ENCODE results near the gene CCDC175.

CCDC175 gene

DNA sequence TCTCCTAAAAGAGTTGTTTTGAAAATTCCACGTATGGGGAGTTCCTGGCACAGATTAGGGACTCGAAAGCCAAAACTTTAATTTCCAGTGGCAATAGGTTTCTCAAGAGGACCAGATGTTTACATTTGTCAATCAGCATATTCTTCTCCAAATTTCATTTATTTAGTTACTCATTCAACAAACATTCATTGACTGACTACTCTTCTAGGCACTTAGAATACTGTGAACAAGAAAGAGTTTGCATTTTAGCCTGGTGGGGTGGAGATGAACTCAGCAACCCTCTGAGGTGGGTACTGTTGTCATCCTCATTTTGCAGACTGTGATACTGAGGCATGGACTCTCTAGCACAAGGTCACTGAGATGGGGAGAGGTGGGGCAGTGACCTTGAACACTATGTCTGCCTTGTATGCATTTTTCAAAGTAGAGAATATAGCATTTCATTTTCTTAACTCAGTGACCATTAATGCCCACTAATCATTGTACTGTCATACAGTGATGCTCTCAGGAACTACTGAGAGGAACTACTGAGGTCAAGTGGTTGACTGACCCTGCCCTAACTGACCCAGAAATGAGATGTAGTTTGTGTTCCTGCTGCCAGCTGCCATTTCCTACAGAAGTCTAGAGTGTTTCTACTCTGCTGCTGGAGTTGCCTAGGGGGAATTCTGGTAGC lies 94.6 kb downstream of the CCDC175 start:
- H2BK15ac ChIP-seq (ENCODE audit: low read depth, poor library complexity, severe bottlenecking) = no peak overlapping the region
- no peak overlapping the region for H4K8ac ChIP-seq (ENCODE audit: low read length)
- H3K18ac ChIP-seq (ENCODE audit: low read depth in 1 of 2, low read length in 2 of 2) = no peak overlapping the region
- H3K79me1 ChIP-seq (replicated peaks; ENCODE audit: low read length, poor library complexity, severe bottlenecking) = peaks cover 3% of the 10 kb centered on the region
- H3K36me3 ChIP-seq (ENCODE audit: control insufficient read depth in 1 of 2, insufficient read depth in 2 of 2, low read depth in 1 of 2, low read length in 2 of 2) = peaks cover 3 to 32% of the 10 kb centered on the region in 2 experiments
- peak overlapping the region; percentile 54 for H3K4me2 ChIP-seq (ENCODE audit: low read length, poor library complexity, severe bottlenecking)
- peak; percentile 50 for DNase-seq
- H3K9ac ChIP-seq (ENCODE audit: low read length) = peak overlapping the region; percentile 97
- H3K27me3 ChIP-seq (ENCODE audit: control insufficient read depth in 1 of 2, insufficient read depth in 1 of 2, low read length in 2 of 2) = no peaks in the 10 kb centered on the region
- no peak overlapping the region for H3K4ac ChIP-seq (ENCODE audit: low read depth in 1 of 2, low read length in 2 of 2)
- H3K4me1 ChIP-seq (ENCODE audit: control insufficient read depth, insufficient read depth, low read depth, low read length) = peaks cover 6% of the 10 kb centered on the region
- H4K91ac ChIP-seq (ENCODE audit: low read length) = no peak overlapping the region
- no peaks in the 10 kb centered on the region for H3K9me3 ChIP-seq (ENCODE audit: control insufficient read depth, low read length)
- peak overlapping the region in 1 of 2 experiments; percentile 93 for H3K4me3 ChIP-seq (ENCODE audit: insufficient read depth in 1 of 2, low read depth in 1 of 2, low read length in 2 of 2)
- WGBS = 26% methylated on average over 2 of the region's 2 CpGs
- H3K27ac ChIP-seq (ENCODE audit: low read length, poor library complexity, severe bottlenecking) = peak overlapping the region; percentile 95
- no peak overlapping the region for H2BK120ac ChIP-seq (ENCODE audit: low read depth, low read length)
- peak overlapping the region; percentile 81 for H2BK5ac ChIP-seq (ENCODE audit: low read depth, low read length, poor library complexity, severe bottlenecking)
- H3K23ac ChIP-seq (ENCODE audit: low read length in 2 of 2) = no peak overlapping the region
- H3K14ac ChIP-seq (ENCODE audit: low read length in 2 of 2) = no peak overlapping the region
- H2AK5ac ChIP-seq (ENCODE audit: low read length, severe bottlenecking) = peak overlapping the region; percentile 93
- no peak overlapping the region for H2BK12ac ChIP-seq (ENCODE audit: low read length in 2 of 2)
- H2AFZ ChIP-seq (ENCODE audit: low read depth, low read length) = no peak overlapping the region

- Histone ChIP-seq H2AK5ac (ENCODE audit: low read length, severe bottlenecking) (peak overlapping the region; percentile 87), H3K23ac (ENCODE audit: low read length in 2 of 2) (no peak overlapping the region), H4K91ac (ENCODE audit: low read length) (no peak overlapping the region), H3K4me3 (ENCODE audit: insufficient read depth in 1 of 2, low read depth in 1 of 2, low read length in 2 of 2) (peak overlapping the region in 1 of 2 experiments; percentile 93), H3K4ac (ENCODE audit: low read depth in 1 of 2, low read length in 2 of 2) (no peak overlapping the region), H3K27ac (ENCODE audit: low read length, poor library complexity, severe bottlenecking) (peak overlapping the region; percentile 95), H3K79me1 (replicated peaks; ENCODE audit: low read length, poor library complexity, severe bottlenecking) (peaks cover 4% of the 10 kb centered on the region), H3K9ac (ENCODE audit: low read length) (peak overlapping the region; percentile 97), H2BK15ac (ENCODE audit: low read depth, poor library complexity, severe bottlenecking) (no peak overlapping the region), H3K14ac (ENCODE audit: low read length in 2 of 2) (no peak overlapping the region), H3K4me1 (ENCODE audit: control insufficient read depth, insufficient read depth, low read depth, low read length) (peaks cover 6% of the 10 kb centered on the region), H2BK5ac (ENCODE audit: low read depth, low read length, poor library complexity, severe bottlenecking) (no peak overlapping the region), H3K36me3 (ENCODE audit: control insufficient read depth in 1 of 2, insufficient read depth in 2 of 2, low read depth in 1 of 2, low read length in 2 of 2) (peaks cover 3 to 38% of the 10 kb centered on the region in 2 experiments), H3K27me3 (ENCODE audit: control insufficient read depth in 1 of 2, insufficient read depth in 1 of 2, low read length in 2 of 2) (no peaks in the 10 kb centered on the region), H3K18ac (ENCODE audit: low read depth in 1 of 2, low read length in 2 of 2) (no peak overlapping the region), H2BK12ac (ENCODE audit: low read length in 2 of 2) (no peak overlapping the region), H2BK120ac (ENCODE audit: low read depth, low read length) (no peak overlapping the region), H3K4me2 (ENCODE audit: low read length, poor library complexity, severe bottlenecking) (peak overlapping the region; percentile 54), H3K9me3 (ENCODE audit: control insufficient read depth, low read length) (no peaks in the 10 kb centered on the region), H4K8ac (ENCODE audit: low read length) (no peak overlapping the region), H2AFZ (ENCODE audit: low read depth, low read length) (no peak overlapping the region)
- WGBS = no CpG with 5 or more reads among the region's 2 CpGs
- DNase-seq = no peak
Observed at GRCh38 chr14:59481407-59481806, 95.2 kb downstream of the CCDC175 start.

DNA sequence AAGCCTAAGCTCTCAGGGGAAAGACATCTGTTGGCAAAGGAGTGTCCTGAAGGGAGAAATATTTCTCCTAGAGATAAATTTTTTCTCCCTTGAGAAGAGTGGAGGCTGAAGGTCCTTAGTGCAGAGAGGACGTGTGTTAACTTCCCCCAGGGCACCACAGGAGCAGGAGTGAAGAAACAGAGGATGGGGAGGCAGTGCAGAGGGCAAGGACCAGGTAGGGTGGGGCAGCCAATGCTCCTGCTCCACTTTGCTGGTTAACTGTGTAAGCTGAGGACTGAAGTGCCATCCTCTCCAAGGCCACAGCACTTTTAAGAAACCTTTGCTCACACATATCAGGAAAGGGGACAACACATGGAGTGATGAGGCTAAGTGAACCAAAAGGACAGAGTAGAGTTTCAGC lies 96.4 kb downstream of the CCDC175 start:
- H2AK5ac ChIP-seq (ENCODE audit: low read length, severe bottlenecking) = no peak overlapping the region
- H2BK12ac ChIP-seq (ENCODE audit: low read length in 2 of 2) = no peak overlapping the region
- no peak overlapping the region for H4K8ac ChIP-seq (ENCODE audit: low read length)
- no peak overlapping the region for H3K4me2 ChIP-seq (ENCODE audit: low read length, poor library complexity, severe bottlenecking)
- no peak overlapping the region for H3K4ac ChIP-seq (ENCODE audit: low read depth in 1 of 2, low read length in 2 of 2)
- peaks cover 4% of the 10 kb centered on the region for H3K4me1 ChIP-seq (ENCODE audit: control insufficient read depth, insufficient read depth, low read depth, low read length)
- no peak overlapping the region for H3K27ac ChIP-seq (ENCODE audit: low read length, poor library complexity, severe bottlenecking)
- H3K18ac ChIP-seq (ENCODE audit: low read depth in 1 of 2, low read length in 2 of 2) = no peak overlapping the region
- H3K36me3 ChIP-seq (ENCODE audit: control insufficient read depth in 1 of 2, insufficient read depth in 2 of 2, low read depth in 1 of 2, low read length in 2 of 2) = peaks cover 3 to 50% of the 10 kb centered on the region in 2 experiments
- no peaks in the 10 kb centered on the region for H3K9me3 ChIP-seq (ENCODE audit: control insufficient read depth, low read length)
- H3K27me3 ChIP-seq (ENCODE audit: control insufficient read depth in 1 of 2, insufficient read depth in 1 of 2, low read length in 2 of 2) = no peaks in the 10 kb centered on the region
- H3K23ac ChIP-seq (ENCODE audit: low read length in 2 of 2) = no peak overlapping the region
- no peak overlapping the region for H4K91ac ChIP-seq (ENCODE audit: low read length)
- H3K4me3 ChIP-seq (ENCODE audit: insufficient read depth in 1 of 2, low read depth in 1 of 2, low read length in 2 of 2) = peak overlapping the region in 1 of 2 experiments; percentile 93
- no peak overlapping the region for H2BK15ac ChIP-seq (ENCODE audit: low read depth, poor library complexity, severe bottlenecking)
- no peak overlapping the region for H2AFZ ChIP-seq (ENCODE audit: low read depth, low read length)
- peaks cover 8% of the 10 kb centered on the region for H3K79me1 ChIP-seq (replicated peaks; ENCODE audit: low read length, poor library complexity, severe bottlenecking)
- WGBS = 63% methylated on average over 1 of the region's 1 CpG
- no peak for DNase-seq
- no peak overlapping the region for H3K14ac ChIP-seq (ENCODE audit: low read length in 2 of 2)
- H2BK5ac ChIP-seq (ENCODE audit: low read depth, low read length, poor library complexity, severe bottlenecking) = no peak overlapping the region
- no peak overlapping the region for H2BK120ac ChIP-seq (ENCODE audit: low read depth, low read length)
- no peak overlapping the region for H3K9ac ChIP-seq (ENCODE audit: low read length)

DNA sequence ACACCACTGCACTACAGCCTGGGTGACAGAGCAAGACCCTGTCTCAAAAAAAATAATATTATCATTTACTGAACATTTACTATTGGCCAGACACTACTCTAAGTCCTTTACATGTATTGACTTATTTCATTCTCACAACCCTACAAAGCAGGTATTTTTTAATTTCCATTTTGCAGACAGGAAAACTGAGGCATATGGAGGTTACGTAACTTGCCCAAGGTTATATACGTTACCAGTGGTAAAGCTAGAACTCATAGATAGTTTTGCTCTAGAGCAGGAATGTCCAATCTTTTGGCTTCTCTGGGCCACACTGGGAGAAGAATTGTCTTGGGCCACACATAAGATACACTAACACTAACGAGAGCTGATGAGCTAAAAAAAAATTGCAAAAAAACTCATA lies 98.1 kb downstream of the CCDC175 start:
- Histone ChIP-seq H3K4me3 (ENCODE audit: insufficient read depth in 1 of 2, low read depth in 1 of 2, low read length in 2 of 2) (no peak overlapping the region), H2AFZ (ENCODE audit: low read depth, low read length) (no peak overlapping the region), H3K9ac (ENCODE audit: low read length) (no peak overlapping the region), H3K18ac (ENCODE audit: low read depth in 1 of 2, low read length in 2 of 2) (no peak overlapping the region), H2BK12ac (ENCODE audit: low read length in 2 of 2) (no peak overlapping the region), H3K4me2 (ENCODE audit: low read length, poor library complexity, severe bottlenecking) (no peak overlapping the region), H3K9me3 (ENCODE audit: control insufficient read depth, low read length) (no peaks in the 10 kb centered on the region), H3K27ac (ENCODE audit: low read length, poor library complexity, severe bottlenecking) (no peak overlapping the region), H2AK5ac (ENCODE audit: low read length, severe bottlenecking) (no peak overlapping the region), H3K27me3 (ENCODE audit: control insufficient read depth in 1 of 2, insufficient read depth in 1 of 2, low read length in 2 of 2) (no peaks in the 10 kb centered on the region), H3K4ac (ENCODE audit: low read depth in 1 of 2, low read length in 2 of 2) (no peak overlapping the region), H2BK120ac (ENCODE audit: low read depth, low read length) (no peak overlapping the region), H3K36me3 (ENCODE audit: control insufficient read depth in 1 of 2, insufficient read depth in 2 of 2, low read depth in 1 of 2, low read length in 2 of 2) (peaks cover 9 to 67% of the 10 kb centered on the region in 2 experiments), H2BK15ac (ENCODE audit: low read depth, poor library complexity, severe bottlenecking) (no peak overlapping the region), H3K23ac (ENCODE audit: low read length in 2 of 2) (no peak overlapping the region), H4K91ac (ENCODE audit: low read length) (no peak overlapping the region), H4K8ac (ENCODE audit: low read length) (no peak overlapping the region), H3K14ac (ENCODE audit: low read length in 2 of 2) (no peak overlapping the region), H2BK5ac (ENCODE audit: low read depth, low read length, poor library complexity, severe bottlenecking) (no peak overlapping the region), H3K4me1 (ENCODE audit: control insufficient read depth, insufficient read depth, low read depth, low read length) (peaks cover 6% of the 10 kb centered on the region), H3K79me1 (replicated peaks; ENCODE audit: low read length, poor library complexity, severe bottlenecking) (peaks cover 14% of the 10 kb centered on the region)
- WGBS = 98% methylated on average over 2 of the region's 3 CpGs
- DNase-seq = no peak
